Mammary epithelial cell (primary cell): ENCODE measurements around the gene RALGAPA2.

ENCODE experiments used
- EZH2 ChIP-seq: IDR thresholded peaks from 2 replicates; pipeline ENCODE4 v1.6.1; 2012; ENCODE audit warnings: low read length, inconsistent platforms, borderline replicate concordance
- TF ChIP-seq, protein P1 (sequence below), 2 donors: IDR thresholded peaks in 1 of 2; conservative IDR thresholded peaks in 1 of 2; 2 replicates each; pipeline ENCODE4 v1.5.1; 2011 to 2012; ENCODE audit warnings: inconsistent platforms in 2 of 2, low read length in 2 of 2, mild to moderate bottlenecking in 2 of 2, control low read depth in 1 of 2, low read depth in 1 of 2; ENCODE audit not compliant: insufficient read depth in 1 of 2; ENCODE audit errors: extremely low read depth in 1 of 2

DNA sequence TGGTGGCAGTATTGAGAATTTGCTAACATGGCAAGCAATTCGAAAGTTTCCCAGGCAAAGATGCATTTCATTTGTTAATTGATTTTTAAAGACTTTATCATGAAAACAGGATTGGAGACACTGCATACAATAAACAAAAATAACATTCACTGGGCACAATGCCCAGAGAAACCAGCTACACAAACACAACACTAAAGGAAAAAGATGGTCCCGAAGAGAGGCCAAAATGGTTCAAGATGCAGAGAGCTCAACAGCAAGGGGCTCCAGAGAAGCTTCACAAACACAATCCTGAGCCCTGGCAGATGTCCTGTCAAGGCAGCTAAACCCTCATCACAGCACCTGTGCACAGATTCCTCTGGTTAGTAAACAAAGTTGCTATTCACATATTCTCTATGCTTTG, 265.2 kb downstream of the RALGAPA2 start:
- TF ChIP-seq, protein P1, sequence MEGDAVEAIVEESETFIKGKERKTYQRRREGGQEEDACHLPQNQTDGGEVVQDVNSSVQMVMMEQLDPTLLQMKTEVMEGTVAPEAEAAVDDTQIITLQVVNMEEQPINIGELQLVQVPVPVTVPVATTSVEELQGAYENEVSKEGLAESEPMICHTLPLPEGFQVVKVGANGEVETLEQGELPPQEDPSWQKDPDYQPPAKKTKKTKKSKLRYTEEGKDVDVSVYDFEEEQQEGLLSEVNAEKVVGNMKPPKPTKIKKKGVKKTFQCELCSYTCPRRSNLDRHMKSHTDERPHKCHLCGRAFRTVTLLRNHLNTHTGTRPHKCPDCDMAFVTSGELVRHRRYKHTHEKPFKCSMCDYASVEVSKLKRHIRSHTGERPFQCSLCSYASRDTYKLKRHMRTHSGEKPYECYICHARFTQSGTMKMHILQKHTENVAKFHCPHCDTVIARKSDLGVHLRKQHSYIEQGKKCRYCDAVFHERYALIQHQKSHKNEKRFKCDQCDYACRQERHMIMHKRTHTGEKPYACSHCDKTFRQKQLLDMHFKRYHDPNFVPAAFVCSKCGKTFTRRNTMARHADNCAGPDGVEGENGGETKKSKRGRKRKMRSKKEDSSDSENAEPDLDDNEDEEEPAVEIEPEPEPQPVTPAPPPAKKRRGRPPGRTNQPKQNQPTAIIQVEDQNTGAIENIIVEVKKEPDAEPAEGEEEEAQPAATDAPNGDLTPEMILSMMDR (conservative IDR thresholded peaks at IDR 0.05 in 1 of 2, IDR thresholded peaks at IDR 0.05 in 1 of 2; ENCODE audit: extremely low read depth in 1 of 2, insufficient read depth in 1 of 2, low read depth in 1 of 2, low read length in 2 of 2), result no peak
- no peak for TF ChIP-seq EZH2
